Lower leg skin (tissue), 3 donors: ENCODE data around the gene HOMER2.

Experiments used
- POLR2A ChIP-seq, 2 donors: fragments of 450-650 bp; IDR thresholded peaks; one replicate each; pipeline ENCODE4 v1.6.1; 2016 to 2017; ENCODE audit warnings: antibody characterized with exemption in 2 of 2, mild to moderate bottlenecking in 1 of 2, moderate library complexity in 1 of 2
- TF ChIP-seq, protein P1 (sequence below), 3 donors: fragments of 450-650 bp; IDR thresholded peaks; one replicate each; pipeline ENCODE4 v1.5.1; 2016; ENCODE audit warnings: antibody characterized with exemption in 3 of 3, mild to moderate bottlenecking in 3 of 3, moderate library complexity in 2 of 3

DNA sequence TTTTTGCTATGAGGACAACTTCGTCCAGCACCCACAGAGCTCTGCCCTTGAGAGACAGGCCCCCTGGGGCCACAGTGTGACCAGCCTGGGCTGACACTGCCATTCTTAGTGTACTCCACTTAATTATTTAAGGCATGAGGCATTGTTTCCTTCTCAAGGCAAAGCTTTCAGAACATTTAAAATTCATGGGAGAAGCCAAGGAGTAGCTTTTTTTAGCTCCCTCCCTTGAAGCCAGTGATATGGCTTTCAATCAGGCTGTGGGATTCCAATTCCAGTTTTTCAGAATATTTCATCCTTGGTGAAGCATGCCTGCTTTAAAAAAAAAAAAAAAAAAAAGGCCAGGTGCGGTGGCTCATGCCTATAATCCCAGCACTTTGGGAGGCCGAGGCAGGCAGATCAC is 21.3 kb downstream of the HOMER2 start:
- TF ChIP-seq POLR2A (IDR thresholded peaks at IDR 0.05), result no peak
- TF ChIP-seq, protein P1, sequence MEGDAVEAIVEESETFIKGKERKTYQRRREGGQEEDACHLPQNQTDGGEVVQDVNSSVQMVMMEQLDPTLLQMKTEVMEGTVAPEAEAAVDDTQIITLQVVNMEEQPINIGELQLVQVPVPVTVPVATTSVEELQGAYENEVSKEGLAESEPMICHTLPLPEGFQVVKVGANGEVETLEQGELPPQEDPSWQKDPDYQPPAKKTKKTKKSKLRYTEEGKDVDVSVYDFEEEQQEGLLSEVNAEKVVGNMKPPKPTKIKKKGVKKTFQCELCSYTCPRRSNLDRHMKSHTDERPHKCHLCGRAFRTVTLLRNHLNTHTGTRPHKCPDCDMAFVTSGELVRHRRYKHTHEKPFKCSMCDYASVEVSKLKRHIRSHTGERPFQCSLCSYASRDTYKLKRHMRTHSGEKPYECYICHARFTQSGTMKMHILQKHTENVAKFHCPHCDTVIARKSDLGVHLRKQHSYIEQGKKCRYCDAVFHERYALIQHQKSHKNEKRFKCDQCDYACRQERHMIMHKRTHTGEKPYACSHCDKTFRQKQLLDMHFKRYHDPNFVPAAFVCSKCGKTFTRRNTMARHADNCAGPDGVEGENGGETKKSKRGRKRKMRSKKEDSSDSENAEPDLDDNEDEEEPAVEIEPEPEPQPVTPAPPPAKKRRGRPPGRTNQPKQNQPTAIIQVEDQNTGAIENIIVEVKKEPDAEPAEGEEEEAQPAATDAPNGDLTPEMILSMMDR (IDR thresholded peaks at IDR 0.05), result no peak
